ENCODE results near the gene LGALS1. TPM values are rescaled to one million over a fixed set of nuclear protein-coding genes. Genes with fewer than 3 reads are reported as not detected.

LGALS1 gene
- total and polyA plus RNA-seq, 9 of the 15 experiments (the other 6 are each of a cell fraction or from before 2014, with no cell fraction given): 160 to 800 (median 330) TPM

GRCh38 chr22:37632174-37633088, 43.0 kb upstream of the LGALS1 start:
- POLR2A ChIA-PET: interaction anchor here (0.6 to 1.1 kb wide), 4 partner anchors 9 to 52 kb away, joined by 3 to 4 read pairs (median 3); partner anchors contain the start of gene PDXP
- Histone ChIP-seq H3K27me3 (ENCODE audit: control insufficient read depth in 2 of 2, insufficient read depth in 2 of 2, low read length in 2 of 2) (no peaks in the 10 kb centered on the region), H3K9me3 (replicated peaks; ENCODE audit: control insufficient read depth, insufficient read depth, low read depth, low read length) (no peaks in the 10 kb centered on the region), H3K4me2 (ENCODE audit: insufficient read depth, low read length) (no peak overlapping the region), H3K9me1 (ENCODE audit: control insufficient read depth, insufficient read depth, low read length) (no peaks in the 10 kb centered on the region), H4K20me1 (replicated peaks; ENCODE audit: control insufficient read depth, insufficient read depth, low read length) (no peaks in the 10 kb centered on the region), H3K9ac (ENCODE audit: insufficient read depth in 1 of 2, low read depth in 2 of 2, low read length in 2 of 2) (peak overlapping the region; percentile 50 to 74; a peak in 3 of 4 replicates), H3K4me3 (no peak overlapping the region), H3K27ac (ENCODE audit: extremely low read depth, low read depth, low read length) (peak overlapping the region; percentile 77), H3K4me1 (replicated peaks in 1 of 2; ENCODE audit: control insufficient read depth in 2 of 2, insufficient read depth in 2 of 2, low read length in 2 of 2) (peaks cover 35 to 68% of the 10 kb centered on the region in 2 experiments), H3K36me3 (ENCODE audit: control insufficient read depth, insufficient read depth, low read length) (peaks cover 30% of the 10 kb centered on the region; the same call in 2 of the 3 replicates), H2AFZ (ENCODE audit: low read depth, low read length) (no peak overlapping the region), H3K79me2 (ENCODE audit: control insufficient read depth, insufficient read depth, low read length) (no peaks in the 10 kb centered on the region)
- 0 out of 3 replicates have a peak, but pooled peaks have one; percentile 5 for ATAC-seq
- peak in 2 of 4 experiments; percentile 27 to 30 for DNase-seq (ENCODE audit: extremely low read depth in 1 of 4, low spot score in 3 of 4)
- in situ Hi-C loops (cut with MboI) (no loop called here), intact Hi-C loops (cut with micrococcal nuclease) (no loop called here)
- TSS peak; percentile 42 for BruUV-seq (replicated peaks)
- TF ChIP-seq SMC3 (conservative IDR thresholded peaks at IDR 0.05; ENCODE audit: insufficient read depth, low read depth, low read length) (no peak), RBFOX2 (IDR thresholded peaks at IDR 0.05; ENCODE audit: low read depth, low read length) (0 out of 2 replicates have a peak, but pooled peaks have one; percentile 19), LEF1 (IDR thresholded peaks at IDR 0.05) (no peak), SOX6 (IDR thresholded peaks at IDR 0.05) (no peak), PHF21A (IDR thresholded peaks at IDR 0.05; ENCODE audit: borderline replicate concordance, low read depth) (no peak), FOXJ3 (CRISPR knock-in tag; IDR thresholded peaks at IDR 0.05) (no peak), POLR2G (IDR thresholded peaks at IDR 0.05; ENCODE audit: low read depth, low read length) (peak; percentile 42), ZBTB33 (CRISPR knock-in tag; IDR thresholded peaks at IDR 0.05) (no peak)
- 89% methylated on average over 10 of the region's 14 CpGs for WGBS (ENCODE audit: insufficient coverage, low coverage, missing lambda C conversion rate)
- FAIRE-seq: no peak
- CTCF ChIA-PET (ENCODE audit: low intra/inter-chr PET ratio): no interaction called here

Data from K562 (cell line).